GM20431 (cell line): Measurements from ENCODE around the gene PIM3.

Source experiments
- in situ Hi-C: fragments of 300-500 bp; cut with MseI, MboI; formaldehyde crosslinking; loops from one replicate; pipeline ENCODE4 v1.15.0; 2020; ENCODE audit warnings: low sequenced_read_pairs; ENCODE audit not compliant: unreplicated experiment

The PIM3 gene

GRCh38 chr22:49965091-49966040, 4.8 kb downstream of the PIM3 start:
- in situ Hi-C loops: no loop called here

GRCh38 chr22:49966041-49966773, 5.6 kb downstream of the PIM3 start:
- in situ Hi-C loops: no loop called here

GRCh38 chr22:49966774-49967705, 6.5 kb downstream of the PIM3 start:
- in situ Hi-C loops: no loop called here

- in situ Hi-C loops: no loop called here
These were observed 7.2 kb downstream of the PIM3 start for GRCh38 chr22:49967706-49968208.

GRCh38 chr22:49968313-49968830, 7.8 kb downstream of the PIM3 start:
- in situ Hi-C loops: no loop called here

GRCh38 chr22:49968831-49969661, 8.5 kb downstream of the PIM3 start:
- in situ Hi-C loops: no loop called here

- in situ Hi-C loops: no loop called here
These were observed 9.4 kb downstream of the PIM3 start for GRCh38 chr22:49969751-49970527.

- in situ Hi-C loops: no loop called here
These were observed 10.1 kb downstream of the PIM3 start for GRCh38 chr22:49970528-49971231.

- in situ Hi-C loops: no loop called here
These were observed 10.9 kb downstream of the PIM3 start for GRCh38 chr22:49971232-49972162.

GRCh38 chr22:49972163-49973017, 11.8 kb downstream of the PIM3 start:
- in situ Hi-C loops: no loop called here

- in situ Hi-C loops: no loop called here
These were observed 12.7 kb downstream of the PIM3 start for GRCh38 chr22:49973018-49973961.

GRCh38 chr22:49975543-49976389, 15.2 kb downstream of the PIM3 start:
- in situ Hi-C loops: no loop called here

- in situ Hi-C loops: no loop called here
These were observed 16.0 kb downstream of the PIM3 start for GRCh38 chr22:49976439-49977175.
